COLO668 (cell line): ENCODE data around the gene LRGUK.

Experiments used
- DNase-seq: peaks from one replicate; lab custom pipeline; 2025; ENCODE audit not compliant: unreplicated experiment; lab: John Stamatoyannopoulos, UW

LRGUK gene

DNA sequence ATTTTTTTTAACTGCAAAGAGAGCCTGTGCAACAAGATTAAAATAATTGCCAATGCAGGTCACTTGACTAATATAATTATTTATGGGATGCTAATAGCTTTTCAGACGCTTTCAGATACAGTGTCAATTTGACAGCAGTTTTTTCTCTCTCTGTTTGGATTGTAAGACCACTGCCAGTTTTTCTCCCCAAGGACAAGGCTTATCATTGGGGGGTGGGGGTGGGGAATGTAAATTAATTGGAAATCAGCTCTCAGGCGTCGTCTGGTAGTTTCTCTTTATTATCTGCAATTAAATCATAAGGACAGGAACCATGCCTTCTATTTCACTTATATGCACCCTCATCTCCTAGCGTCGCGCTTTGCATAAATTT, 559 bp upstream of the LRGUK start:
- DNase-seq, result no peak

DNA sequence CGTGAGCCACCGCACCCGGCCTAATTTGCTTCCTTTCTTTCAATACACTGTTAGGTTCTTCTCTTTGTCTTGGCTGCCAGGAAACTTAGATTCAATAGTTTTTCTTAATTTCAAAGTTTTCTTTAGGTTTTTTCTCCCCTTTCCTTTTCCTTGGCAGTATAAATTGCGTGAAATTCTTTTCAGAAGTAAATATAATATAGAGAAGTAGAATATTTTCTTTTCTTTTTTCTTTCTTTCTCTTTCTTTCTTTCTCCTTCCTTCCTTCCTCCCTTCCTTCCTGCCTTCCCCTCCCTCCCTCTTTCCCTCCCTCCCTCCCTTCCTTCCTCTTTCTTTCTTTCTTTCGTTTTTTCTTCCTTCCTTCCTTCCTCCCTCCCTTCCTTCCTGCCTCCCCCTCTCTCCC, 1.7 kb downstream of the LRGUK start:
- no peak for DNase-seq

DNA sequence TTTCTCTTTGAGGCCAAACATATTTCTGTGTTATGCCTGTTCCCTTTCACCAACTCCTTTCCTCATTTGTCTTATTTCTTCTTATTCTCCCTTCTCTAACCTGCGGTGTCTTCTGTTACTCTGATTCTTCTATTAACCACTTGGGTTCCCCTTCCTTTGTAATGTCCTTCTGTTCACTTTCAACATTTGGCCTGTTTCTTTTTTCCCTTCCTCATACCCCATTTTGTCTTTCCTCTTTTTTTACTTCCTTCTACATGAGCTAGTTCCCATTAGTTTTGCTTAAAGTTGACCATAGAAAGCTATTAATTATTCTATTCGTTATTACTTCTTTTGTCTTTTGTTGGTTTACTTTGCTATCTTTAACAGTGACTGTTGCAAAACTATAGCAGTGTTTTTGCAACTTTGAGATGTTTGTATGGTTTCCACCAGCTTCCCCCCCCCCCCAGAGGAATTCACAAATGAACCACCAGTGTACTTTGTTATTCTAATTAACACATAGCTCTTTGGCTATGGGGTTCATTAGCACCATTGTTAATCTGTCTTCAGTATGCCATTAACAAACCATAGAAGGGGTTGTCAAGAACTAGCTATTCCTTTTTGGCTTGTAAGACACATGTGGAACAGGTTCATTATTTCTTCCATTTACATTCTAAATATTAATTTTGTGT, 2.9 kb downstream of the LRGUK start:
- no peak for DNase-seq

DNA sequence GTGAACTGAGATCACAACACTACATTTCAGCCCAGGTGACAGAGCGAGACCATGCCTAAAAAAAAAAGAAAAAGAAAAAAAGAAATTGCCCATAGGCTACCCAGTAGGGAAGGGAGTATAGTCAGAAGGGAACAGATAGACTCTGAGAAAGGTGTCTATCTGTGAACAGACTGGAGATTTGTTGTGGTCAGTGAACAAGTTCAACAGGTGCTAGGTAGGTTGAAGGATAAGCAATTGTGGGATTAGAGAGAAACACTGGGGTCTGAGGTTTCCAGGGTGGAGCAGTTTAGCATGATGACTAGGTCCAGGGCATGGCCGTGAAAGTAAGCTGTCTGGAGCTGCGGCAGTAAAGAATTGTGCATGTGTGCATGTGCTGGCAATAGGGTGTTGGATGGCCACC, 6.9 kb downstream of the LRGUK start:
- no peak for DNase-seq

DNA sequence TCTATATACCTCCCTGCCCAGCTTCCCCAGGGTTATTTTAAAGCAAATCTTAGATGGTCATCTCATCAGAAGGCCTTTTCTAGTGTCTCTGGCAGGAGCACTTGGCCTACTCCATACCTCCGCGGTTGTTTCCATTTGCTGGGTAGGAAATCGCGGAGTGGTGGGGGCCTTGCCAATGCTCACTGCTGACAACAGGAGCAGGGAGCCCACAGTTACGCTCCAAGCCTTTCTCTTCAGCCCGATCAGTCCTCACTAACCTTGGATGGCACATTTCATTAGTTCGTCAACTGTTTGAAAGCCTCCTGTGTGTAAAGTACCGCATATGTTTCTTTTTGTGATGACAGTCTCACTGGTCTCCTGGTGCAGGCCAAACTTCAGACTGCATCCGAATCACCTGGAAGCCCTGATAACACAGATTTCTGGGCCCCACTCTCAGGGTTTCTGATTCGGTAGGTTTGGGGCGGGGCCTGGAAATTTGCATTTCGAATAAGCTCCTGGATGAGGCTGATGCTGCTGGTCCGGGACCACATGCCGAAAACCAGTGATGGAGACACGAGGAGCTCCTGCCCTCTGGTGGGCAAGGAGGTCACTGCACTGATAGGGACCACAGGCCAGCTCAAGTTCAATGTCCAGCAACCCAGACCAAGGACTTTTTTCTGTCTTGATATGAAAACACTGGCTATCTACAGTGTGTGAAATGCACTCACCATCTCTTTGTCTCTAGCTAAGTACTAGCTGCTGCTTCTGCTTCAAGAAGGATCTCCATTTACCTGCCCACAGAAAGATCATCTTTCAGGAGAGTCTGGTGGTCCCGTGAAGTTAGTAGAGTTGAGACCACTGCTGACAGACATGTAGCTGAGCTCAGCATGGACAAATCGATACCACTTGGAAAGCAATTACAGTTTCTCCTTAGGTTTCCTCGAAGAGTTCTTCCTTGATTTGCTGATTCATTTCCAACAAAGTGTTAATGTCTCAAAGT, 14.0 kb downstream of the LRGUK start:
- DNase-seq, result peak; percentile 35

DNA sequence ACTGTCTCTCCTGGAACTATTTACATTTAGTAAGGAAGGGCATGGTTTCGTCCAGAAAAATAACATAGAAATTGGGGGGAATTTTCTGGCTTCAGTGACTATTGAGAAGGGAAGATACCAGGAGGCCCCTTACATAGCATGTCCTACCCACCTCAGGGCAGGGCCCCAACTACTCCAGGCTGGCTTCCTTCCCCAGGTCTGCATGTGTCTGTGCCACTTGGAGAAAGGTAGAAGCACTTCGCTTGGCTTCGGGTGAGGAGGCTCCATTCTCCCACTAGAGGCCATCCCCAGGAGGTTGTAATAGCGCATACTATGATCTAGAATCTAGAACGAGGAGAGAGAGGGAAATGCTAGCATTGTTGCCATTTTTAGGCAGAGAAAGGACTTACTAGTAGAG, 14.7 kb downstream of the LRGUK start:
- no peak for DNase-seq

DNA sequence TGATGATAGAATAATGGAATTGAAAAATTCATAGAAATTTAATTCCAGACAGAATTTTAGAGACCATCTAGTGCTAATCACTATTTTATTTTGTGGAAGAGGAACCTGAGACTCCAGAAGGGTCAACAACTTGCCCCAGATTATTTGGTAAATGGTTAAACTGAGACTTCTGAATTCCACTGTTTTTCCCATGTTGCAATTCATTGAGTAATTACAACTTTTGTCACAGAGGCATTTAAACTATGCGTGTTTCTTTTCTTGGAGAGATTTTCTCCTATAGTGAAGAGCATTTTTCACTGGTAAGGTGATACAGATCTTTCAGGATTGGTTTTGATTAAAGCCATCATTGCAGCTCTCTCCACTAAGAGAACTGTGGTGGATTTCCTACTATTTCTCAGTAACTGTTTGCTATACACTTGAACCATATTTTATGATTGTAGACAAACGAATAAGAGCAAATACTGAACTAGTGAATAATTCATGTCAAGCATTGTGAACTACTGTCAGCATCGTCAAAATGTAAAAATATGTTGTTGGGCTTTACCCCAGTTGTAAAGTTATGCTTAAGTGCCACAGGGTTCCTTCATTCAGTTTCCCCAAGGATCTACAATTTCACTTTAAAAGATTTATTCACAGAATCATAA, 26.5 kb downstream of the LRGUK start:
- DNase-seq, result no peak

DNA sequence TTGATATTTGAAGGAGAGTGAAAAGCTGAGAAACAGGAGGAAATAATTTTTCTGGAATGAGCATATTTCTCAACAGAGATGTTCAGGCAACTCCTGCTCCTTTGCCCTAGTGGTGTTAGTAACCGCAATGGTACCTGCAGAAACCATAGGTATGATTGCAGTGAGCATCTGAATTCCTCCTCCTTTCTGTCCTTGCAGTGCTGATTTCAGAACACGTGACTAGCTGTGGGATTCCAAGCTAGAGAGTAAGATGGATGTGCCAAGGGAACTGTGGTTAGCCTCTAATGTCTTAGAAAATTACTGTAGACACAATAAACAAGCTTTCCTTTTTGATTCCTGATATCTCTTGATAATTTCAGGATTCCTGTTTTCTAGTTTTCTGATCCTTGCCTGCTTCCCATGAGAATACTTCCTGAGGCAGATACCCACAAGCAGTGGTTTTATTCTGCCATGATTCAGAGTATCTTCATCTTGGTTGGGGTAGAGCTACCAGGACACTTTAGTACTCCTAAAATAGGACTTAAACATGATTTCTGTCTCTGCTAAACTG, 27.5 kb downstream of the LRGUK start:
- DNase-seq, result no peak

DNA sequence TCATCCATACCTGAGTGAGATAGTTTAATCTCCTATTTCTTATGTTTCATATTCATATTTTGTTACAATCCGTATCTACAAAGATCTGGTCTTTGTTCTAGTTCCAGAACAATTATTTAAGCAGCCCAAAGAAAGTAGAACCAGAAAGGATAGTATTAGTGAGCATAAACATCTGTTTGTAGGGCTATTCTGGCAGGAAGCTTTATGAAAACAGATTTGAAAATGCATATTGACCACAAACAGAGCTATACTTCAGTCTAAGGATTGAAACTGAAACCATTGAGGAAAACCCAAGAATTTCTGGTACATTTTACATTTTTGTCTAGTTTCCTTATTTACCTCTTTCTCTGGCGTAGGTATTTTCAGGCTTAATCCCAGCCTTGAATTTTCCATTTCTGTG, 28.1 kb downstream of the LRGUK start:
- no peak for DNase-seq

DNA sequence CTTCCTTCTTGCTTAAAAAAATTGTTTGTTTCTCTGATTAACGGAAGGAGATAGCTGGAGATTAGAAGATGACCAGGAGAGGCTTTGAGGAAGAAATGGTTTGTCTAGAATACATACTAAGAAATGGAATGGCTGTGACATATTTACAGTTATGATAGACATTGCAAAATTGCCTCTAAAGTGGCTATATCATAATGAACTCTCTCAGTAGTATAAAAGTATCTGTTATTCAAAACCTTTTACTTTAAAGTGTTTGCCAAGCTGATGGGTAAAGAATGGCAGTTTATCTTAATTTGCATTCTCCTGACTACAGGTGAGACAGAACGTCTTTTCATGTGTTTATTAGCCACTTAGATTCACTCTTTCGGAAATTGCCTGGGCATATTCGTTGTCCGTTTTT, 28.7 kb downstream of the LRGUK start:
- DNase-seq, result no peak

DNA sequence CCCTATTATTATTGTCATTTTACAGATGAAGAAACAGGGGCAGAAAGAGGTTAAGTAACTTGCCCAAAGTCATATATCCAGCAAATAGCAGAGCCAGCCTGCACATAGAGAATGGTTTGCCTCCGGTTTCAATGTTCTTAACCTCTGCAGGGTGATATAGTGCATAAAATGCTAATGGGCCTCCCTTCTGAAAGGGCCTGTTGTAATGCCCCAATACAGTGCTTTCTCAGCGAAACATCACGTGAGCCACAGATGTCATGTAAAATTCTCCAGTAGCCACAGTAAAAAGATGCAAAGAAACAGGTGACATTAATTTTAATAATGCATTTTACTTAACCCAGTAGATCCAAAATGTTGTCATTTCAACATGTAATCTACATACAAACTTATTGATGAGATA, 38.1 kb downstream of the LRGUK start:
- DNase-seq, result no peak

DNA sequence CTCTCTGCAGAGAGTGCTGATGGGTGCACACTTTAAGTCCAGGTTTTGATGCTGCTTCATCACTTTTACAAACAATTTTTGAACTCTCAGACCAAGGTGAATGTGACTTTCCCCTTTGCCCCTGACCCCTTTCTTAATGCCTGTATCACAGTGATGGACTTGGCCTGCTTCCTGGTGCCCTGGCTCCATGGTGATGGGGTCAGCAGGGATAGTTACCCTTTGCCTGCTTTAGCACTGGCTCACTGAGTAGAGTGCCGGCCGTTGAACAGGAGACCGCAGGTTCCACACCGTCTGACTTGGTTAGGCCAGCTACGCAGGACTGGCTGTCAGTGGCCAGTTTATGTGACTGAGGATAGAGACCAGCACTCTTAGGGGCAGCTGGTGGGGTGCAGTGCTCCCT, 40.1 kb downstream of the LRGUK start:
- DNase-seq, result no peak

DNA sequence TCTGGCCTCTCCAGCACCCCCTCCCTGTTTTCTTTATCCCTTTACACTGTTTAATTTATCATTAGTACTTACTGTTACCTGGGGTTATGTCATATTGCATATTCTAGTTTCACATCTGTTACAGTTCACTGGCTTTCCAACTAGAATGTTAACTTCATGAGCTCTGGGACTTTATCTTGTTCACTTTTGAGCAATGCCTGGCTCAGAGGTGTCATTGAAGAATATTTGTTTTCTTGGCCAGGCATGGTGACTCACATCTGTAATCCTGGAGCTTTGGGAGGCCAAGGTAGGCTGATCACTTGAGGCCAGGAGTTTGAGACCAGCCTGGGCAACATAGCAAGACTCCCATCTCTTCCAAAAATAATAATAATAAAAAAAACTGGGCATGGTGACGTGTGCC, 40.7 kb downstream of the LRGUK start:
- no peak for DNase-seq

DNA sequence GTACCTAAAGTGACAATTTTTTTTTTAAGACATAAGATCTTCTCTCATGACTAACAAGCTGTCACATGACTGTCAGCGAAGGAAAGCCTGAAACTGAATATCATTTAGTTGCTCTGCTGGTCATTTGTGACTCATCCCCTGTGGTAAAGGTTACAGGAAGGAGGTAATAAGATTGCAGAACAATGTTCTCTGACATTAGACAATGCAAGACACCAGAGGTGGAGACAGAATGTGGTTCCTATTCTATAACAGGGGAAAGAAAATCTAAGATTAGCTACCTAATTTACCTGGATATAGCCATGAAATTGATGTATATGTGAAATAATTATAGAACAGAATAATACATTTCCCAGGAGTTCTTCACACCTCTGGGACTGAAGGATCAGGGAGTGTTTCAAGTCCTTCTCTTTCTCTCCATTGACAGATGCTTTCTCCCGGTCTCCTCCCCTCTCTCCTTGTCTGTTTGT, 47.7 kb downstream of the LRGUK start:
- DNase-seq, result no peak

DNA sequence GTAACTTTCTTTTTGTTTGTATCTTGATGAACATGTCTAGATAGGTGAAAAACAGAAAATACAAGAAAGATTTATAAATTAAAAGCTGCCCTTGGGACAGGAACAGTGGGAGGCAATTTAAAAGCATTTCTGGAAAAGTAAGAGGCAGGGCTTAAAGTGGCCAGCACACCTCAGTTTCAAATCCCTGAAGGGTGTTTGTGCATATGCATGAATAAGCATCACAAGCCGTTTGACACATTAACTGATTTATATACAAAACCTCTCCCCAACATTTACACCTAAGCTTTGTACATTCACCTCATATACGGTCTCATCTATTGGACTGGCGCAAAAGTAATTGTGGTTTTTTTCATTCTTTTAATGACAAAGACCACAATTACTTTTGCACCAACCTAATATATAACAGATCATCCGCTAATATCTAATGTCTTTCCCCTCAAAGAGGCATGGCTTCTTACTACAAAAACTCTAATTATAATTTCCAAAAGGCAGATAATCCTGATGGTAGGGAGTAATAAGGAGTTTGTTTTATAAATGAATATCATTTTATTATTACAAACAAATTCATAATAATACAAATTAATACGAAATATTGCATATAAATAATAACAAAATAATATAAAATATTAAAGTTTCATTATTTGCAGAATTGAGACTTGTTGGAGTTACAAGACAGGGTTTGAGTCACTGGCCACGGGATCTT, 48.3 kb downstream of the LRGUK start:
- no peak for DNase-seq

DNA sequence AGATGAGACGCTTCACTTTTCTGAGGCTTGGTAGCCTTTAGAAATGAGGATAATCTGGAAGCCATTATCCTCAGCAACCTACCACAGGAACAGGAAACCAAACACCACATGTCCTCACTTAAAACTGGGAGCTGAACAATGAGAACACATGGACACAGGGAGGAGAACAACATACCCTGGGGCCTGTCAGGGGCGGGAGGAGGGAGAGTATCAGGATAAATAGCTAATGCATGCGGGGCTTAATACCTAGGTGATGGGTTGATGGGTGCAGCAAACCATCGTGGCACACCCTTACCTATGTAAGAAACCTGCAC, 48.9 kb downstream of the LRGUK start:
- no peak for DNase-seq

DNA sequence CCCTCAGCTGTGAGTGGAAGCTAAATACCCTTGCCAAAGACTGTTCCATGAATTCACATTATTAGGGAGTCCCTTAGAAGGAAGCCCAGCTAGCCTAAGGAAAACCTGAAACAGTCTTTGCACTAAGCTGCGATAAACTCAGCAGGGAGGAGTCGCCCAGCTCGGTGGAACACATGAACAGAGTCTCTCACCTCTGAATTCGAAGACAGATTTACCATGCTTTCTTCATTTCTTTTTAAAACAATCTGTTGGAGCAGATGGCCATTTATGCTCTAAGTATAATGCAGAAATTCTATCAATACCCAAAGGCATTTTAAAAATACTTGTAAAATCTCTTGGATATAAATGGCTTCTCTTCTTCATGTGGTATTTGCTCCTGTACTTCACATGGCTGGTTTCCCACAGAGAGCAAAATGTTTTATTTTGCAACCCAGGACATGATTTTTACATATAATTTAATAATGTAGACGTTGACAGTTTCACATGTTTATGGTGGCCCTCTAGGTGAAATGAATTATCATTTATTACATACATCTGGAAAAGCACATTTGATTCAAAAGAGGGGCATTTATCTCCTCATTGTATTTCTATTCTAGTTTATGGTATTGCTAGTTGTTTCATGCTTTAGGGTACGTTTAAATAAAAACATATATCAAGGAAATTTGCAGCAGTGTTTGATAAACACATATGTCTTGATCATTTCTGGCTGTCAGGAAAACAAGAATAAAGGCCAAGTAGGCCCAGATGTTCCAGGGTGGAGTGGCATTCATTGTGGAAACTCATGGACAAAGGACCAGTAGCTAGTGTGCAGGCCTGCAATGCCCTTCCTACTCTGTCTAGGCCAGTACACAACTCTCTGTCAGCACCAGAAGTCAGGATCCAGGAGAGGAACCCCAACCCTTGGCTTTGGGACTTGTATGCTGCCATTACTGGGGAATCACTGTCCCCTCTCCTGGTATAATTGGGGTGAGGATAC, 52.2 kb downstream of the LRGUK start:
- no peak for DNase-seq

DNA sequence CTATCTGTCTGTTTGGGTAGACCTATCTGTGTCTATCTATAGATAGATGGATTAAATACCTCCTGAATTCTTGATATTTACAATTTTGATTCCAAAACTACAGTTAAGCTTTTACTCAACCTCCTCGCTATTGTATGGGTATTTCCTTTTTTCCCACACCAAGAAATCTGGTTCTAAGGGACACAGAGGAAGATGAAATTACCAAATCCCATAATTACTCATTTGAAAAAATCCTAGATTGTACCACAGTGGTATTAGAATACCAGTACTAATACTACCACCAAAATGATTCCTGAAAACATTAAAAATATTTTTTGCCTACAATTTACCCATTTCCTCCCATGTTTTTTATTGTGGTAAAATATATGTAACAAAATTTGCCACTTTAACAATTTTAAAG, 53.2 kb downstream of the LRGUK start:
- DNase-seq, result no peak

DNA sequence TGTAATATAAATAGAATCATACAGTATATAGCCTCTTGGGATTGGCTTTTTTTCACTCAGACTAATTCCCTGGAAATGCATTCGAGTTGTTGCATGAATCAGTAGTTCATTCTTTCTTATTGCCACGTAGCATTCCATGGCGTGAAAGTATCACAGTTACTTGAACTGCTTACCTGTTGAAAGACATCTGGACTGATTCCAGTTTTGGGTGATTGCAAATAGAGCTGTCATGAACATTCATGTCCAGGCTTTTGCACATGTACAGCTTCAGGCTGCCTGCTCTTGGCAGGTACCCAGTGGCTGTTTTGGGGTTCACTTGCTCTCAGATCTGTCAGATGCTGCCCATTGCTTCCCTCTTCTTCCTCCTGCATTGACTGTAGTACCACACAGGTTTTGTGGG, 54.9 kb downstream of the LRGUK start:
- no peak for DNase-seq

DNA sequence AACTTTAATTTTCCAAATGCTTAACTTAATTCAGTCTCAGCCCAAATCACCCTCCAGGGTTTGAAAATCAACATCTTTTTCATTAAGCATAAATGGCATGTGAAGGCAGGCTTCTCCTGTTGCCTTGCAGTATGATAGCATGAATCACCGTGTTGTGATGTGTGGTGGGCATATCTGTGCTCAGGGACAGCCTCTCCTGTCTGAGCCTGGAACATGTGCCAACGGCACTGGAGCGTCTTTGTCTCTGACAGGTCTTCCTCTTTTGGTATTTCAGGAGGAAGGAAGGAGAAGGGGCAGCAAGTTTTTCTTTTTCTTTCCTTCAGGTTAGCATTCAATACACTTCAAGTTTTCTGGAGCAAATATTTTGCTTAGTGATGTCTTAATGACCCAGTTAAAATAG, 57.6 kb downstream of the LRGUK start:
- DNase-seq, result no peak
